Suprapubic skin (tissue), 4 donors: ENCODE measurements around the gene WFIKKN1.

Experiments
- CTCF ChIP-seq, 2 donors: fragments of 200-600 bp in 1 of 2; fragments of 450-650 bp in 1 of 2; sonication (generic) in 1 of 2; IDR thresholded peaks; one replicate each; pipeline ENCODE4 v1.5.1; 2016 to 2019; ENCODE audit warnings: antibody characterized with exemption in 2 of 2, mild to moderate bottlenecking in 1 of 2, moderate library complexity in 1 of 2
- EP300 ChIP-seq: sonication (generic); formaldehyde crosslinking; IDR thresholded peaks from one replicate; pipeline ENCODE4 v1.6.1; 2017; ENCODE audit warnings: antibody characterized with exemption
- POLR2A ChIP-seq, 2 donors: fragments of 450-650 bp; IDR thresholded peaks; one replicate each; pipeline ENCODE4 v1.6.1; 2017; ENCODE audit warnings: antibody characterized with exemption in 2 of 2, mild to moderate bottlenecking in 2 of 2, moderate library complexity in 2 of 2
- POLR2AphosphoS5 ChIP-seq, 3 donors: sonication (generic); formaldehyde crosslinking; IDR thresholded peaks; one replicate each; pipeline ENCODE4 v1.6.1; 2017; ENCODE audit warnings: antibody characterized with exemption in 3 of 3

- no peak for TF ChIP-seq POLR2AphosphoS5 (IDR thresholded peaks at IDR 0.05)
- TF ChIP-seq CTCF (IDR thresholded peaks at IDR 0.05): no peak
- TF ChIP-seq POLR2A (IDR thresholded peaks at IDR 0.05): no peak
- no peak for TF ChIP-seq EP300
Observed at GRCh38 chr16:582614-583331, 48.0 kb upstream of the WFIKKN1 start.
